RWPE2 (cell line): Measurements from ENCODE around the gene INSRR.

Source experiments
- ATAC-seq: fragments of 200-7000 bp; cut with Tn5 transposase; 3 replicates; pipeline ENCODE4 v1.9.1; 2021; ENCODE audit warnings: low read depth
- DNase-seq: peaks from one replicate; pipeline ENCODE4 v3.0.0-alpha.2; 2020; ENCODE audit warnings: low spot score
- H3K27ac ChIP-seq: fragments of 450-650 bp; 2 replicates; pipeline ENCODE4 v1.5.1; 2017; ENCODE audit warnings: mild to moderate bottlenecking; ENCODE audit not compliant: poor library complexity, severe bottlenecking
- H3K27me3 ChIP-seq: fragments of 250-450 bp; sonication (Bioruptor Pico); 2 replicates; pipeline ENCODE4 v1.5.1; 2021; ENCODE audit warnings: mild to moderate bottlenecking, moderate library complexity; ENCODE audit not compliant: insufficient read depth, poor library complexity, severe bottlenecking
- H3K36me3 ChIP-seq: fragments of 250-450 bp; sonication (Bioruptor Pico); 2 replicates; pipeline ENCODE4 v1.5.1; 2020; ENCODE audit warnings: low read depth, mild to moderate bottlenecking, moderate library complexity
- H3K4me1 ChIP-seq: fragments of 250-450 bp; sonication (Bioruptor Pico); 2 replicates; pipeline ENCODE4 v1.5.1; 2021; ENCODE audit warnings: mild to moderate bottlenecking, moderate library complexity; ENCODE audit not compliant: insufficient read depth, poor library complexity, severe bottlenecking
- H3K4me3 ChIP-seq: fragments of 250-450 bp; sonication (Bioruptor Pico); 2 replicates; pipeline ENCODE4 v1.5.1; 2021; ENCODE audit warnings: mild to moderate bottlenecking, moderate library complexity; ENCODE audit not compliant: severe bottlenecking
- H3K9me3 ChIP-seq: fragments of 250-450 bp; sonication (Bioruptor Pico); 2 replicates; pipeline ENCODE4 v1.5.1; 2021; ENCODE audit warnings: mild to moderate bottlenecking, moderate library complexity; ENCODE audit not compliant: severe bottlenecking
- TF ChIP-seq, protein P1 (sequence below): fragments of 450-650 bp; IDR thresholded peaks from one replicate; pipeline ENCODE4 v1.5.1; 2017; ENCODE audit warnings: mild to moderate bottlenecking, moderate library complexity; ENCODE audit not compliant: poor library complexity, severe bottlenecking

Gene INSRR

DNA sequence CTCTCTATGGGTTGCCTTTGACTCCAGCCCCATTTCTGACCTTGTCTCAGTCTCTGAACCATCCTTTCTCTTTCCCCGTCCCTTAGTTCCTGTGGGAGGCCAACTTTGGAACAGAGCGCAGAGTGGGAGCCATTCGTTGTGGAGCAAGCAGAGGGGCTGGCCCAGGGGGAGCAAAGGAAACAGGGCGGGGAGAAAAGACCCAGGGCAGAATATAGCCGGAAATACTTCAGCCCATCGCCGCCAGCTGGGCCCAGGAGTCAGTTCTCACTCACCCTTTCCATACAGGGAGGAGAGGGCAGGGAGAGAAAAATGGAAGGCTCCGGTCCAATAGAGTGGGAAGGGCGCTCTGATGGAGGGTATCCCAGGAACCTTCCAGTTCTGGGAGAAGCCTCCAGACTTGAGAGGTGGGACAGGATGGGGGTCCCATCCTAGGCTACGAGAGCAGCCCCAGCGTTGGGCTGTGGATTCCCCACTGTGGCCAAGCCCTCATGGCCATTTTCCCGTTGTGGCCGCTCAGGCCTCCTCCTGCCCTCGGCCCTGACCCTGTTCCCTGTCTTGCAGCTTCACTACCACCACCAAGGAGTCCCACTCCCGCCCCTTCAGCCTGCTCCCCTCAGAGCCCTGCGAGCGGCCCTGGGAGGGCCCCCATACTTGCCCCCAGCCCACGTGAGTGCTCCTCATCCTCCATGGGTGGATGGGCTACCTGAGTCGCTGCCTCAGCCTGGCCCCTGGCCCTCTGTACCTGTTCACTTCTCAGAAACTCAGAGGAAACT, 45.5 kb upstream of the INSRR start:
- TF ChIP-seq, protein P1, sequence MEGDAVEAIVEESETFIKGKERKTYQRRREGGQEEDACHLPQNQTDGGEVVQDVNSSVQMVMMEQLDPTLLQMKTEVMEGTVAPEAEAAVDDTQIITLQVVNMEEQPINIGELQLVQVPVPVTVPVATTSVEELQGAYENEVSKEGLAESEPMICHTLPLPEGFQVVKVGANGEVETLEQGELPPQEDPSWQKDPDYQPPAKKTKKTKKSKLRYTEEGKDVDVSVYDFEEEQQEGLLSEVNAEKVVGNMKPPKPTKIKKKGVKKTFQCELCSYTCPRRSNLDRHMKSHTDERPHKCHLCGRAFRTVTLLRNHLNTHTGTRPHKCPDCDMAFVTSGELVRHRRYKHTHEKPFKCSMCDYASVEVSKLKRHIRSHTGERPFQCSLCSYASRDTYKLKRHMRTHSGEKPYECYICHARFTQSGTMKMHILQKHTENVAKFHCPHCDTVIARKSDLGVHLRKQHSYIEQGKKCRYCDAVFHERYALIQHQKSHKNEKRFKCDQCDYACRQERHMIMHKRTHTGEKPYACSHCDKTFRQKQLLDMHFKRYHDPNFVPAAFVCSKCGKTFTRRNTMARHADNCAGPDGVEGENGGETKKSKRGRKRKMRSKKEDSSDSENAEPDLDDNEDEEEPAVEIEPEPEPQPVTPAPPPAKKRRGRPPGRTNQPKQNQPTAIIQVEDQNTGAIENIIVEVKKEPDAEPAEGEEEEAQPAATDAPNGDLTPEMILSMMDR = no peak
- ATAC-seq (no peak), DNase-seq (no peak)
- H3K36me3 ChIP-seq = peaks cover 7% of the 10 kb centered on the region
- no peak overlapping the region for H3K27ac ChIP-seq
- H3K27me3 ChIP-seq = no peaks in the 10 kb centered on the region
- peaks cover 6% of the 10 kb centered on the region for H3K4me1 ChIP-seq
- no peaks in the 10 kb centered on the region for H3K9me3 ChIP-seq
- H3K4me3 ChIP-seq = no peak overlapping the region

DNA sequence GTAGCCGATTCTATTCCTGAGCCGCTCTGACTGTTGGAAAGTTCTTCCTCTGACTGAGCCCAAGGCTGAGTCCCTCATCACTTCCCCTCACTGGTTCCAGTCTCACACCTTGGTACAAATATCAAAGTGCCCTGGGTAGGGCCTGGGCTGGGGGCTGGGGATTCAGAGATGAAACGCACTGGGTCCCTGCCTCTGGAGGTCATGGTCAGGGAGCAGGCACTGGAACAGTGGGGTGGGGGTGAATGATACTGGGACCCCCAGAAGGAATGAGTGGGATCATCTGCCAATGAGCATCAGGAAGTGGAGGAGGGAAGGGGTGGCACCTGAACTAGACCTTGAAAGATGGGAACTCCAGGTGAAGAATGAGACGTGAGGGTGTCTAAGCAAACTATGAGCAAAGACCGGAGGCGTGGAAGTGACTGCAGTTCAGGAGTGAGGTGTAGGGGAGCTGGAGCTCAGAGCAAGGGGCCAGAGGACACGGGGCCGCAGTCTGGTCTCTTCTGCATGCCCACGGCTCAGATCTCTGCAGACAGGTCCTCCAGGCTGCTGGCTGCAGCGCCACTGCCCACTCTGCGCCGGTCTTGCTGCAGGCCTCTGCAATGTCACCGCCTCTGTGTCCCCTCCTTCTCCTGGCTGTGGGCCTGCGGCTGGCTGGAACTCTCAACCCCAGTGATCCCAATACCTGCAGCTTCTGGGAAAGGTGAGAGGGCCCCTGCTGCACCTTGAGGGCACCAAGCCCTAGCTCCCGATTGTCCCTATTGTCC, 44.6 kb upstream of the INSRR start:
- Histone ChIP-seq H3K27me3 (no peaks in the 10 kb centered on the region), H3K36me3 (peaks cover under 1% of the 10 kb centered on the region; the same call in 1 of the 2 replicates), H3K27ac (no peak overlapping the region), H3K4me1 (peaks cover 10% of the 10 kb centered on the region), H3K4me3 (no peak overlapping the region), H3K9me3 (no peaks in the 10 kb centered on the region)
- TF ChIP-seq, protein P1 = no peak
- DNase-seq (no peak), ATAC-seq (no peak)

DNA sequence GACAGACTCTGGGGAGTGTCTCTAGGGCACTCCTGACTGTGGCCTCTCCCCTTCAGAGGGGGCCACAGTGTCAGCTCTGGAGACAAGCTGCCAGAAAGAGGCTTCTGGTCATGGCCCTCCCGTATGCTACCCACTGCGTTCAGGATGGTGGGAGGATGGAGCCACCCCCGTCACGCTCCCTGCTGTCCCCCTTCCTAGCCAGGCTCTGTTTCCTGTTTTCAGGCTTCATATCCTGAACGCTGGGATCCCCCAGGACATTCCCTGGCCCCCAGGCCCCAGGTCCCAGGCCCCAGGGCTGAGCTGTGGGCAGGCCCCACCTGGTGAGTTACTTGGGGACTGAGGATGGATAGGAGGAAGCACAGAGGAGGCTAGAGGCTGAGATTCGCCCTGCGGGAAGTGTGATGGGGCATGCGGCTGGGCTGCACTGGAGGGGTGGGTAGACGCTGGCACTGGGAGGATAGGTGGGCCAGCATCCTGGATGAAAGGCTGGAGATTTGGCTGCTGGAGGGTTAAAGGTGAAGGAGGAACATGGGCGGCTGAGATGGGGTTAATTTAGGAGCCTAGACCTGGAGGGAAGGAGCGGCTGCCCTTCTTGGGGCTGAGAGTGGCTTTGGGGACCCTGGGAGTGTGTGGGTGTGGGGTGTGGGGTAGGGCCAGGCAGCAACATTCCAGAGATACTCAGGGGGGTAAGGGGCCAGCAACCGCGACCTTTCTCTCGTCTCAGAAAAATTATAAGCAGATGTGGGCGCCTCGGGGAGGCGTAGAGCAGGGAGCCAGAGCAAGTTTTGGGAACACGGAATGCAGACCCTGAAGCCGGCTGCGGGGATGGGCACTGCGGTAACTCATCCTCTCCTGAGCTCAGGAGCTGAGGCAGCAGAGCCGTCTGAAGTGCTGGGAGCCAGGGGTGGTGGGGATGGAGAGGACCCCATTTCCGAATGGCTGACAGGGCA, 43.3 kb upstream of the INSRR start:
- TF ChIP-seq, protein P1 = no peak
- ATAC-seq = no peak
- H3K4me3 ChIP-seq = no peak overlapping the region
- H3K9me3 ChIP-seq = no peaks in the 10 kb centered on the region
- no peak overlapping the region for H3K27ac ChIP-seq
- H3K36me3 ChIP-seq = no peaks in the 10 kb centered on the region
- H3K4me1 ChIP-seq = peaks cover 21% of the 10 kb centered on the region
- no peaks in the 10 kb centered on the region for H3K27me3 ChIP-seq
- no peak for DNase-seq

DNA sequence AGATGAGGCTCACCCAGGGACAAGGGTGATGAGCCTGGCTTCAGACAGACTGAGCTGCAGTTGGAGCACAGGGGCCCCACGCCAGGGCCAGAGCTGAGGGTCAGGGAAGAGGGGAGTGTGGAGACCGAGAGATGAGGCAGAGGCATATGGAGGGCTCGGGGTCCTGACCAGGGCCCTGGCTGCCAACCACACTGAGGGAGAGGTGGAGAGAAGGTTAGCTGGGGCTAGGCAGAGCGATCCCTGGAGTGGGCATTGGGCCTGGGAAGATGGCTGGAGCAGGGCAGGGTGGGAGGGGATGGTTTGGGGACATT, 42.6 kb upstream of the INSRR start:
- no peaks in the 10 kb centered on the region for H3K27me3 ChIP-seq
- H3K27ac ChIP-seq = no peak overlapping the region
- peaks cover 23% of the 10 kb centered on the region for H3K4me1 ChIP-seq
- no peak for DNase-seq
- no peaks in the 10 kb centered on the region for H3K9me3 ChIP-seq
- no peaks in the 10 kb centered on the region for H3K36me3 ChIP-seq
- TF ChIP-seq, protein P1 = no peak
- no peak for ATAC-seq
- H3K4me3 ChIP-seq = no peak overlapping the region
